ENCODE results near the gene SPATA20.

Gene SPATA20

GRCh38 chr17:50577451-50577954 lies 30.5 kb downstream of the SPATA20 start:
- no peak for ATAC-seq

GRCh38 chr17:50578173-50578572 lies 31.2 kb downstream of the SPATA20 start:
- DNase-seq (no peak), ATAC-seq (no peak)

More at GRCh38 chr17:50577451-50577954, 30.5 kb downstream of the SPATA20 start:
- no peak for DNase-seq

- DNase-seq (no peak), ATAC-seq (no peak)
Observed at GRCh38 chr17:50579399-50579798, 32.4 kb downstream of the SPATA20 start.

GRCh38 chr17:50580646-50581045 lies 33.7 kb downstream of the SPATA20 start:
- DNase-seq, result no peak
- no peak for ATAC-seq

GRCh38 chr17:50581316-50581715 lies 34.3 kb downstream of the SPATA20 start:
- ATAC-seq (no peak), DNase-seq (no peak)

GRCh38 chr17:50582741-50583140 lies 35.8 kb downstream of the SPATA20 start:
- DNase-seq, result no peak
- ATAC-seq, result no peak

GRCh38 chr17:50583641-50584040 lies 36.7 kb downstream of the SPATA20 start:
- no peak for DNase-seq
- ATAC-seq, result no peak

- DNase-seq (no peak), ATAC-seq (no peak)
Observed at GRCh38 chr17:50584116-50584515, 37.1 kb downstream of the SPATA20 start.

- ATAC-seq, result no peak
- DNase-seq, result no peak
Observed at GRCh38 chr17:50584749-50585148, 37.8 kb downstream of the SPATA20 start.

GRCh38 chr17:50585346-50585745 lies 38.4 kb downstream of the SPATA20 start:
- ATAC-seq, result no peak
- no peak for DNase-seq

GRCh38 chr17:50585891-50586290 lies 38.9 kb downstream of the SPATA20 start:
- no peak for DNase-seq
- ATAC-seq, result no peak

- ATAC-seq, result no peak
Observed at GRCh38 chr17:50586421-50587247, 39.7 kb downstream of the SPATA20 start.

GRCh38 chr17:50587571-50587970 lies 40.6 kb downstream of the SPATA20 start:
- DNase-seq (no peak), ATAC-seq (no peak)

More at GRCh38 chr17:50586421-50587247, 39.7 kb downstream of the SPATA20 start:
- no peak for DNase-seq

GRCh38 chr17:50588391-50589049 lies 41.5 kb downstream of the SPATA20 start:
- no peak for ATAC-seq
- DNase-seq, result no peak

- DNase-seq (no peak), ATAC-seq (no peak)
Observed at GRCh38 chr17:50589095-50589705, 42.2 kb downstream of the SPATA20 start.

GRCh38 chr17:50590946-50591737 lies 44.2 kb downstream of the SPATA20 start:
- no peak for ATAC-seq
- no peak for DNase-seq

- DNase-seq (no peak), ATAC-seq (no peak)
Observed at GRCh38 chr17:50593321-50593720, 46.3 kb downstream of the SPATA20 start.

GRCh38 chr17:50594128-50594823 lies 47.3 kb downstream of the SPATA20 start:
- no peak for DNase-seq
- ATAC-seq, result no peak

- no peak for ATAC-seq
- no peak for DNase-seq
Observed at GRCh38 chr17:50594892-50595291, 47.9 kb downstream of the SPATA20 start.

- DNase-seq (no peak), ATAC-seq (no peak)
Observed at GRCh38 chr17:50596191-50597037, 49.4 kb downstream of the SPATA20 start.

- no peak for ATAC-seq
- no peak for DNase-seq
Observed at GRCh38 chr17:50598487-50598886, 51.5 kb downstream of the SPATA20 start.

All from stimulated activated naive CD8-positive, alpha-beta T cell treated with anti-CD3 and anti-CD28 coated beads, Interleukin-15, Interleukin-2, amounts not matched to agents 100 U/mL and 50 U/mL, for 24 hours (primary cell).